ENCODE measurements around the gene DGAT2.

GRCh38 chr11:75734491-75735180 lies 33.9 kb upstream of the DGAT2 start:
- TF ChIP-seq, protein P1, sequence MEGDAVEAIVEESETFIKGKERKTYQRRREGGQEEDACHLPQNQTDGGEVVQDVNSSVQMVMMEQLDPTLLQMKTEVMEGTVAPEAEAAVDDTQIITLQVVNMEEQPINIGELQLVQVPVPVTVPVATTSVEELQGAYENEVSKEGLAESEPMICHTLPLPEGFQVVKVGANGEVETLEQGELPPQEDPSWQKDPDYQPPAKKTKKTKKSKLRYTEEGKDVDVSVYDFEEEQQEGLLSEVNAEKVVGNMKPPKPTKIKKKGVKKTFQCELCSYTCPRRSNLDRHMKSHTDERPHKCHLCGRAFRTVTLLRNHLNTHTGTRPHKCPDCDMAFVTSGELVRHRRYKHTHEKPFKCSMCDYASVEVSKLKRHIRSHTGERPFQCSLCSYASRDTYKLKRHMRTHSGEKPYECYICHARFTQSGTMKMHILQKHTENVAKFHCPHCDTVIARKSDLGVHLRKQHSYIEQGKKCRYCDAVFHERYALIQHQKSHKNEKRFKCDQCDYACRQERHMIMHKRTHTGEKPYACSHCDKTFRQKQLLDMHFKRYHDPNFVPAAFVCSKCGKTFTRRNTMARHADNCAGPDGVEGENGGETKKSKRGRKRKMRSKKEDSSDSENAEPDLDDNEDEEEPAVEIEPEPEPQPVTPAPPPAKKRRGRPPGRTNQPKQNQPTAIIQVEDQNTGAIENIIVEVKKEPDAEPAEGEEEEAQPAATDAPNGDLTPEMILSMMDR (IDR thresholded peaks at IDR 0.05; ENCODE audit: low read depth, low read length, missing input control) = no peak
- TF ChIP-seq RAD21 (IDR thresholded peaks at IDR 0.05) = no peak
- TF ChIP-seq ATF3 (IDR thresholded peaks at IDR 0.05) = peak; percentile 87
- TF ChIP-seq REST (IDR thresholded peaks at IDR 0.05) = peak; percentile 39
- TF ChIP-seq SP1 (IDR thresholded peaks at IDR 0.05) = peak; percentile 36
- peak; percentile 71 to 84 for TF ChIP-seq JUND (IDR thresholded peaks at IDR 0.05)
- TF ChIP-seq YY1 (IDR thresholded peaks at IDR 0.05) = no peak
- TF ChIP-seq, protein P2, sequence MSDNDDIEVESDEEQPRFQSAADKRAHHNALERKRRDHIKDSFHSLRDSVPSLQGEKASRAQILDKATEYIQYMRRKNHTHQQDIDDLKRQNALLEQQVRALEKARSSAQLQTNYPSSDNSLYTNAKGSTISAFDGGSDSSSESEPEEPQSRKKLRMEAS (IDR thresholded peaks at IDR 0.05) = peak; percentile 0
- no peak for TF ChIP-seq TAF1 (conservative IDR thresholded peaks at IDR 0.05)
- TF ChIP-seq GABPA (IDR thresholded peaks at IDR 0.05 in 1 of 2, conservative IDR thresholded peaks at IDR 0.05 in 1 of 2) = no peak
- TF ChIP-seq EGR1 (IDR thresholded peaks at IDR 0.05; ENCODE audit: low read depth in 2 of 2) = no peak
- TF ChIP-seq NR2F2 (IDR thresholded peaks at IDR 0.05) = no peak
- TF ChIP-seq FOXA1 (IDR thresholded peaks at IDR 0.05) = no peak

All from liver (tissue), 3 donors.